Liver (tissue), 9 donors: ENCODE results near the gene RHPN2. TPM values are rescaled to one million over a fixed set of nuclear protein-coding genes. Genes with fewer than 3 reads are reported as not detected.
"Not testable (repeated sequence)": the region's sequence is repeated elsewhere in the genome, so short reads cannot be mapped to it uniquely, and the experiment has no call there.

Experiments used
- DNase-seq: peaks from one replicate; pipeline ENCODE4 v3.0.0-alpha.2; 2017; ENCODE audit warnings: low spot score
- H3K27ac ChIP-seq, 2 donors: one replicate each; pipeline ENCODE4 v1.7.0; 2013; ENCODE audit warnings: inconsistent platforms in 2 of 2, low read length in 2 of 2, control low read depth in 1 of 2, low read depth in 1 of 2, mild to moderate bottlenecking in 1 of 2
- H3K27me3 ChIP-seq, 4 donors: one replicate each; pipeline versions ENCODE4 v1.6.1 to v1.7.0; 2013; ENCODE audit warnings: low read length in 3 of 4, inconsistent platforms in 1 of 4, mild to moderate bottlenecking in 1 of 4, moderate library complexity in 1 of 4; ENCODE audit not compliant: control insufficient read depth in 4 of 4, insufficient read depth in 4 of 4
- H3K36me3 ChIP-seq, 4 donors: one replicate each; pipeline versions ENCODE4 v1.6.1 to v1.7.0; 2013; ENCODE audit warnings: low read length in 3 of 4, mild to moderate bottlenecking in 3 of 4, low read depth in 1 of 4, moderate library complexity in 1 of 4; ENCODE audit not compliant: control insufficient read depth in 4 of 4, insufficient read depth in 3 of 4
- H3K4me1 ChIP-seq, 4 donors: one replicate each; pipeline versions ENCODE4 v1.6.1 to v1.7.0; 2013; ENCODE audit warnings: low read length in 3 of 4, mild to moderate bottlenecking in 3 of 4, moderate library complexity in 1 of 4; ENCODE audit not compliant: control insufficient read depth in 4 of 4, insufficient read depth in 4 of 4
- H3K4me3 ChIP-seq, 3 donors: one replicate each; pipeline versions ENCODE4 v1.6.1 to v1.7.0; 2013; ENCODE audit warnings: low read length in 3 of 3, control low read depth in 1 of 3, low read depth in 1 of 3, mild to moderate bottlenecking in 1 of 3
- H3K9ac ChIP-seq, 2 donors: one replicate each; pipeline ENCODE4 v1.7.0; 2013; ENCODE audit warnings: low read length in 2 of 2, mild to moderate bottlenecking in 2 of 2, moderate library complexity in 2 of 2, control low read depth in 1 of 2, low read depth in 1 of 2
- H3K9me3 ChIP-seq, 4 donors: one replicate each; pipeline versions ENCODE4 v1.6.1 to v1.7.0; 2013; ENCODE audit warnings: low read length in 3 of 4; ENCODE audit not compliant: control insufficient read depth in 4 of 4
- ATF3 ChIP-seq: IDR thresholded peaks from 2 replicates; pipeline ENCODE4 v1.6.1; 2016; ENCODE audit warnings: antibody characterized with exemption
- EGR1 ChIP-seq, 2 donors: IDR thresholded peaks; 2 replicates each; pipeline ENCODE4 v1.6.1; 2016 to 2018; ENCODE audit warnings: antibody characterized with exemption in 2 of 2, low read depth in 2 of 2
- FOXA1 ChIP-seq: IDR thresholded peaks from 2 replicates; pipeline ENCODE4 v1.6.1; 2016; ENCODE audit warnings: antibody characterized with exemption
- FOXA2 ChIP-seq: IDR thresholded peaks from 2 replicates; pipeline ENCODE4 v1.6.1; 2016; ENCODE audit warnings: antibody characterized with exemption
- GABPA ChIP-seq, 2 donors: IDR thresholded peaks in 1 of 2; conservative IDR thresholded peaks in 1 of 2; 2 replicates each; pipeline ENCODE4 v1.6.1; 2016; ENCODE audit warnings: antibody characterized with exemption in 2 of 2, mild to moderate bottlenecking in 1 of 2, moderate library complexity in 1 of 2
- HNF4A ChIP-seq, 2 donors: conservative IDR thresholded peaks; 2 replicates each; pipeline ENCODE4 v1.6.1; 2016; ENCODE audit warnings: antibody characterized with exemption in 2 of 2, mild to moderate bottlenecking in 2 of 2
- HNF4G ChIP-seq: IDR thresholded peaks from 2 replicates; pipeline ENCODE4 v1.6.1; 2016; ENCODE audit warnings: antibody characterized with exemption
- JUND ChIP-seq, 2 donors: IDR thresholded peaks; 2 replicates each; pipeline ENCODE4 v1.6.1; 2016; ENCODE audit warnings: antibody characterized with exemption in 2 of 2
- MAX ChIP-seq: IDR thresholded peaks from 2 replicates; pipeline ENCODE4 v1.6.1; 2016; ENCODE audit warnings: antibody characterized with exemption
- NR2F2 ChIP-seq: IDR thresholded peaks from 2 replicates; pipeline ENCODE4 v1.6.1; 2016; ENCODE audit warnings: antibody characterized with exemption
- RAD21 ChIP-seq, 2 donors: IDR thresholded peaks; 2 replicates each; pipeline ENCODE4 v1.6.1; 2016; ENCODE audit warnings: antibody characterized with exemption in 2 of 2, mild to moderate bottlenecking in 2 of 2
- REST ChIP-seq: IDR thresholded peaks from 2 replicates; pipeline ENCODE4 v1.6.1; 2016; ENCODE audit warnings: antibody characterized with exemption, mild to moderate bottlenecking
- RXRA ChIP-seq, 2 donors: IDR thresholded peaks; 2 replicates each; pipeline ENCODE4 v1.6.1; 2017 to 2018; ENCODE audit warnings: antibody characterized with exemption in 2 of 2, mild to moderate bottlenecking in 1 of 2
- SP1 ChIP-seq: IDR thresholded peaks from 2 replicates; pipeline ENCODE4 v1.6.1; 2018; ENCODE audit warnings: antibody characterized with exemption, mild to moderate bottlenecking
- TAF1 ChIP-seq: conservative IDR thresholded peaks from 2 replicates; pipeline ENCODE4 v1.6.1; 2016; ENCODE audit warnings: antibody characterized with exemption, mild to moderate bottlenecking
- YY1 ChIP-seq: IDR thresholded peaks from 2 replicates; pipeline ENCODE4 v1.6.1; 2016; ENCODE audit warnings: antibody characterized with exemption, mild to moderate bottlenecking
- ZBTB33 ChIP-seq: IDR thresholded peaks from 2 replicates; pipeline ENCODE4 v1.6.1; 2016; ENCODE audit warnings: antibody characterized with exemption
- WGBS: extraction: QIAGEN DNeasy Blood & Tissue Kit; methylation state at CpG from one replicate; pipeline ENCODE4 v1.1.7; 2013; 5-methylcytosine and 5-hydroxymethylcytosine counted together
- polyA plus RNA-seq, 2 donors: library from polyadenylated mRNA; stranded (reverse) in 1 of 2; unstranded in 1 of 2; fragments of 200-250 nt in 1 of 2; fragments of >200 nt in 1 of 2; fragmentation: Nextera tagmentation in 1 of 2; extraction: Ambion mirVana in 1 of 2; gene quantifications; one replicate each; pipeline versions ENCODE4 v1.2.1 to v1.2.3, GENCODE V29; 2013 to 2015
- total RNA-seq, 2 donors: library from RNA; depleted of rRNA; stranded (reverse); fragments of >200 nt; gene quantifications; one replicate each; pipeline ENCODE4 v1.2.3, GENCODE V29; 2014
- TF ChIP-seq, protein P1 (sequence below): fragments of 150-350 bp; IDR thresholded peaks from 2 replicates; pipeline ENCODE4 v1.5.1; 2017; ENCODE audit warnings: improper control_type of control experiment, low read depth, low read length; ENCODE audit not compliant: missing input control
- donor health status: healthy.
- donor health status: healthy.
- donor health status: healthy.
- donor health status: healthy.
- donor health status: healthy.

RHPN2 gene
- total and polyA plus RNA-seq, 4 donors, result 7.6 to 31.5 (median 9.8) TPM

GRCh38 chr19:33047422-33047821, 17.3 kb downstream of the RHPN2 start:
- peaks cover 7 to 38% (median 18%) of the 10 kb centered on the region in 4 donors for H3K4me1 ChIP-seq
- H3K9ac ChIP-seq, result no peak overlapping the region
- WGBS, result 75% methylated on average over 8 of the region's 8 CpGs
- H3K36me3 ChIP-seq, result peaks cover 0 to 3% (median 0%) of the 10 kb centered on the region in 4 donors
- no peak for DNase-seq
- no peak for TF ChIP-seq REST
- no peak for TF ChIP-seq YY1
- TF ChIP-seq, protein P1, sequence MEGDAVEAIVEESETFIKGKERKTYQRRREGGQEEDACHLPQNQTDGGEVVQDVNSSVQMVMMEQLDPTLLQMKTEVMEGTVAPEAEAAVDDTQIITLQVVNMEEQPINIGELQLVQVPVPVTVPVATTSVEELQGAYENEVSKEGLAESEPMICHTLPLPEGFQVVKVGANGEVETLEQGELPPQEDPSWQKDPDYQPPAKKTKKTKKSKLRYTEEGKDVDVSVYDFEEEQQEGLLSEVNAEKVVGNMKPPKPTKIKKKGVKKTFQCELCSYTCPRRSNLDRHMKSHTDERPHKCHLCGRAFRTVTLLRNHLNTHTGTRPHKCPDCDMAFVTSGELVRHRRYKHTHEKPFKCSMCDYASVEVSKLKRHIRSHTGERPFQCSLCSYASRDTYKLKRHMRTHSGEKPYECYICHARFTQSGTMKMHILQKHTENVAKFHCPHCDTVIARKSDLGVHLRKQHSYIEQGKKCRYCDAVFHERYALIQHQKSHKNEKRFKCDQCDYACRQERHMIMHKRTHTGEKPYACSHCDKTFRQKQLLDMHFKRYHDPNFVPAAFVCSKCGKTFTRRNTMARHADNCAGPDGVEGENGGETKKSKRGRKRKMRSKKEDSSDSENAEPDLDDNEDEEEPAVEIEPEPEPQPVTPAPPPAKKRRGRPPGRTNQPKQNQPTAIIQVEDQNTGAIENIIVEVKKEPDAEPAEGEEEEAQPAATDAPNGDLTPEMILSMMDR, result no peak
- TF ChIP-seq HNF4G, result no peak
- no peak for TF ChIP-seq FOXA2
- no peak for TF ChIP-seq MAX
- TF ChIP-seq FOXA1, result no peak
- no peak for TF ChIP-seq EGR1 (IDR thresholded peaks at IDR 0.05; ENCODE audit: low read depth in 2 of 2)
- TF ChIP-seq TAF1, result no peak
- no peak for TF ChIP-seq JUND (IDR thresholded peaks at IDR 0.05)
- no peak for TF ChIP-seq ZBTB33
- no peak for TF ChIP-seq HNF4A (conservative IDR thresholded peaks at IDR 0.05)
- TF ChIP-seq GABPA (IDR thresholded peaks at IDR 0.05 in 1 of 2, conservative IDR thresholded peaks at IDR 0.05 in 1 of 2), result no peak
- no peak for TF ChIP-seq RAD21 (IDR thresholded peaks at IDR 0.05)
- TF ChIP-seq SP1, result no peak
- no peak for TF ChIP-seq RXRA (IDR thresholded peaks at IDR 0.05)
- no peak for TF ChIP-seq ATF3
- no peak for TF ChIP-seq NR2F2
- no peaks in the 10 kb centered on the region for H3K27me3 ChIP-seq
- H3K4me3 ChIP-seq, result no peak overlapping the region
- no peaks in the 10 kb centered on the region for H3K9me3 ChIP-seq
- no peak overlapping the region for H3K27ac ChIP-seq

- not testable (repeated sequence) for DNase-seq, H3K27me3 ChIP-seq, H3K9me3 ChIP-seq, H3K4me3 ChIP-seq, H3K36me3 ChIP-seq
- Histone ChIP-seq H3K4me1 (peaks cover 12 to 48% (median 26%) of the 10 kb centered on the region in 4 donors), H3K27ac (peak overlapping the region; percentile 94 to 95), H3K9ac (peak overlapping the region in 1 of 2 donors; percentile 66)
- WGBS, result 29% methylated on average over 3 of the region's 3 CpGs
Observed at GRCh38 chr19:33041828-33042160, 22.9 kb downstream of the RHPN2 start.
